NCI-H774 (cell line): Measurements from ENCODE around the gene SPECC1L.
A peak's percentile ranks its signal among the peaks of the same experiment; 100 is the strongest.

Experiments used
- DNase-seq: peaks from one replicate; lab custom pipeline; 2025; lab: John Stamatoyannopoulos, UW

SPECC1L gene

DNA sequence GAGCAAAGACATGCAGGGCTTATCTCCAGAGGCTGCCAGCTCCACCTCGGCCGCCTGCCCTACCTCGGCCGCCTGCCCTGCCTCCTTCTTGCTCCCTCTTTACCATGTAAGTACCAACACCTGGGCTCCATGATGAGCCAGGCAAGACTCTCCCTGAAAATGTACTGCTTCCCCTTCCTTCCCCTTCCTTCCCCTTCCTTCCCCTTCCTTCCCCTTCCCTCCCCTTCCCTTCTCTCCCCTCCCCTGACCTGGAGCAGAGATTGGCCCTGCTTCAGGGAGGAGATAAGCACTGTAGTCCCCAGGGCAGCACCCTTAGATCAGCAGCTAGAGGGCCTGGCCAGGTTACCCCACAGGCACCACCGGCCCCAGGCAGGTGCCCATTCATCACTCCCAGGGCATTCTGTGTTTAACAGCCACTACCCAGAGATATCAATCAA is 131.3 kb downstream of the SPECC1L start:
- no peak for DNase-seq

DNA sequence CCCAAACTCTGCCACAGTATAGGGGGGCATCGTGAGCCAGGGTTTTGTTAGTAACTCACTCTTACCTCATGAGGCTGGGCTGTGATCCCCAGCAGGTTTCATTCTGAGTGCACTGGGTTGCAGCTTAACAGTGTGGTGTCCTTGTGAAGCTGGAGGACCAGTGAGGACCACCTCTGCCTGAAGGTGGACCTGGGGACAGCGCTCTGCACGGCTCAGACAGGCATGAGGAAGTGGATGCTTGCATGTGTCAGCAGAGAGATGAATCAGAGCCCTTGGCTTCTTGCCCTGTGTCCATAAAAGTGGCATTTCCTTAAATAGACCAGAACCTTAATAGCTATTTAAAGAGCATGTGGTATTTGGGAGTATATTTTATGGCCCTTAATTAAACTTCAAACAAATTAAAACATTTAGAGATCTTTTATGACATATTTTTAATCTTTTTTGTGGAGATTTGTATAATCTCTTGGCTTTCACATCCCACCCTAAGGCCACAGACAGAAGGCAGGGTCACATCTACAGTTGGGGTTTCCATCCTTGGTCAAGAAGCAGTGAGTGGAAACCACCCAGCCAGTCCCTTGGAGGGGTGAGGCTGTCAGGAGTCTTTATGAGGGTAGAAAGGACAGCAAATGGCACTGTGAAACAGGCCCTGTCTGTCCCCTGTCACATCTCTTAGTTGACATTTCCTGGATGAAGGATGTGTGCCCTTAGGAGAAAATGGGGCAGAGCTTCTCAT is 132.0 kb downstream of the SPECC1L start:
- peak; percentile 63 for DNase-seq

DNA sequence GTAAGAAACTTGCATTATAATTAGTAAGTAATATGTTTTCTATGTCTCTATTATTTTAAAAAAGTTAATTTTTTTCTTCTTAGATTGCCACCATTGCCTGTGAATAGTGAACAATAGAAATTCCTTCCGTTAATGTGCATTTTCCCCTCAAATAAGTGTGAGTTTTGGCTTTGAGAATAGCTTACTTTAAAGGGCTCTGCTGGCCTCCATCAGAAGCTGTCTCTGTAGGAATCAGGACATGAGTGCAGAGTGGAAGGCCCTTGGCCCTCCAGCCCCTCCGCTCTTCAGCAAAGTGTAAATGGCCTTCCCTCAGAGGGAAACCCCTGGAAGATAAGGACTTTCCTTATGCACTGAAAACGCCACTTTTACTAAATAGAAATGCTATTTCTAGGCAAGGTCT is 132.7 kb downstream of the SPECC1L start:
- no peak for DNase-seq

DNA sequence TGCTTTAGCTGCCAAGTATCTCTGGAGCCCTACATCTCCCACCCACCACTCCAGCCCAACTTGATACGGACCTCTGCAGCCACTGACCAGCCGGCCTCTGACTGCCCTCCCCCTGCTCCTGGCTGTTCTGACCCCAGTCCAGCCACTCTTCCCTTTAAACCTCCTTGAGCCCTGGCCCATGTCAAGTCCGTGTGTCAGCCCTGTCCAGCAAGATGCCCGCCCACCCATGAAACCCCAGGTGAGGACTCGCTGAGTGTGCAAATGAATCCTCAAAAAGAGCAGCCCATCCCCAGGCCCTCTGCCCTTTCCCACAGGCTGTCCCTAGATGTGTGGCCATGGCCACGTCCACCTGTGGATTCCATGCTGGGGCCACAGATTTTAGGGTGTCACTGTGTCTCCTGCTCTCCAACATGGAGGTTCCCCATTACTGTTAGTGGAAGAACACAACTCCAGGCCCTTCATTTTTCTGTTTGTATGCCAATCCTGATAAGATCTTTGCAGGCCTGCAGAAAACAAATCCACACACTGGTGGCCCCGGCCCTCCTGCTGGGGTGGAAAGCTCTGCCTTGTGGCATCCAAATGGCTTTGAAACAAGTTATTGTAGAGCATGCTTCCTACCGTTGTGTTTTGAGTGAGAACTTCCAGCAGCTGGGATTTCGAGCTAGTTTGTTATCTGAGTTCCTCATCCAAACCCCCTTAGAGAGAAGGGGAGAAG is 134.1 kb downstream of the SPECC1L start:
- DNase-seq: no peak

DNA sequence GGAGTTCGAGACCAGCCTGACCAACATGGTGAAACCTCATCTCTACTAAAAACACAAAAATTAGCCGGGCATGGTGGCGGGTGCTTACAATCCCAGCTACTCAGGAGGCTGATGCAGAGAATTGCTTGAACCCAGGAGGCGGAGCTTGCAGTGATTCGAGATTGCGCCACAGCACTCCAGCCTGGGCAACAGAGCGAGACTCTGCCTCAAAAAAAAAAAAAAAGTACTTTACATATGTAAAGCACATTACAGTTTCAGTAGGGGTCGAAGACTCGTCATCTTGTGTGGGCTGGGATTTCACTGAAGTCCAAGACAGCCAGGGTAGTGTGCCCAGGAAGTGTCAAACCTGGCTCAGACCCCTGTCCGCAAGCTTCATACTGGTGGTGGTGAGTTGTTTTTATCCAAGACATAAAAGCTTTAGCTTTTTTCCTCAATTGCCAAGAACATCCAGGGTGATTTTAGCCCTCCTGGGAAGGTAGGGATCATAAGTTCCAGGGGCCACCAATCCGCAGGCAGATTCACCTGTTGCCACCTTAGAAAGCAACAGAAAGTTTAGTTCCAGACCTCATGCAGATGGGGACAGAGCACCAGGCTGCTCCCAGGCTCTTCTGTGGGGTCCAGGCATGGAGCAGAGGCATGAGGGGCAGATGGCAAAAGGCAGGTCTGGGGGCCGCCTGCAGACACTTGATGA is 135.1 kb downstream of the SPECC1L start:
- no peak for DNase-seq

DNA sequence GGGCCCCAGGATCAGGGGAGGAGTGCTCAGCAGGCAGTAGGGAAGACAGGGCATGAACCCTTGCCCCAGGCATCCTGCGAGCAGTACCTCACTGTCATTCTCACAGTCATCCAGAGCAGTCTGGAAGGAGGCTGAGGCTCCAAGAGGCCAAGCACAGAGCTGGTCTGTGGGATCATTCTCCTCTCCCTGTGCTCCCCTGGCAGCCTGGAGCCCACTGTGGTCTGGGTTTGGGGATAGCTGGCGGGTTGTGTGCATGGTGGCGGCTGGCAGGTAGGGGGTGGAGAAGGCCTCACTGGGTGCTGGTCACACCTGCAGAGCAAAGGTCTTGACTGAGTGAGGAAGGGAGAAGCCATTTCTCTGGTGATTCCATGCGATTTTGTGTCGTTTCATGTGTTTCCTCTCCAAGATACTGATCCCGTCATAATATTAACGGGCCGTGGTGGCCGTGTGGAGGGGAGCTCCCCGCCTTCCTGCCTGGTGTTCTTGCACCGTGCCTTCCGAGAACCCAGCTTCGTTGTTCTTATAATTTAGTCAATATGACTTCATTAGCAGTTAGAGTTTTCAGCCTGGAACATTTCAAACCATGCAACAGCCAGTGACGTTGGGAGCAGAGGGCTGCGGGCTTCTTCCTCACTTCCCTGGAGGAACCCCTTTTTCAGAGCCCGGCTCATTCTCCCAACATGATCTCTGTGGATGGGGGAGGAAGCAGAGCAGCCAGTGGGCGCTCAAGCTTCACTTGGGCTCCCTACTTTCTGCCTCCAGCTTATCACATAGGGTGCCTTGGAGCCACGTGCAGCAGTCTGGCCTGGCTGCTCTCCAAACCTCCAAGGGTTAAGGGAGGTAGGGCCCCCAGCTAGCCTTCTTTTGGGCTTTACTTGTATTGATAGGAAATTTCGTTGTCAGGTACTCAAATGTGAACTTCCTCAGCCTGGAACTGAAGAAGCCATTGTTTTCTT is 136.0 kb downstream of the SPECC1L start:
- no peak for DNase-seq

DNA sequence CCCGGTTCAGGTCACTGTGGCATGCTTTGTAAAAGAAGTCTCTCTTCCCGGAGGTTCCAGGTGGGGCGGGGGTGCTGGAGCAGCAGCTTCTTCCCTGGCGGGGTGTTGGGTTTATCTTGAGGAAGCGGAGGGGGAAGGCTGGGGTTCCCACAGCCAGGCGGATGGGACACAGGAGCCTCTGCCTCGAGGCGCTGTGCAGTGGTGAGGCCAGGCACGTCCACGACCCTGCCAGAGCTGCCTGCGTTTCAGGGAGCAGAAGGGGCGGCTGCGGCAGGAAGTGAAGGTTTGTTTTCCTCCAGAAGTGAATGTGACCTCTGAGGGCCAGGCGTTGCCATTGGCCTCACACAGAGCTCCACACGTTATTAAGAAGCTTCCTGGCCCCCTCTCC is 136.6 kb downstream of the SPECC1L start:
- DNase-seq: no peak

DNA sequence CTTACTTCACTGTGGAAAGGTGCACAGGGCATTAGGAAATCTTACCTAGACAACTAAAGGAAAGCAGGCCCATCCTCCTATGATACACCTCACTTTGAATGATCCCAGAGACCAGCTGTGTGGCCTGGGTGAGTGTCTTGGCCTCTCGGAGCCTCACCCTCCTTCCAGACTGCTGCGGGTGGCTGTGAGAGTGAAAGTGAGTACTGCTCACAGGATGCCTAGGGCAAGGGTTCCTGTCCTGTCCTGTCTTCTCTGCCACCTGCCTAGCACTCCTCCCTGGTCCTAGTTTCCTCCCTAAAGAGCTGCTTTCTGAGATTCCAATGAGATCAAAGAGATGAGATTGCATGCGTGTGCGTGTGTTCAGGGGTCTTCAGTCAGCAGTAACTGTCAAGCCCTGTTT is 137.3 kb downstream of the SPECC1L start:
- no peak for DNase-seq

DNA sequence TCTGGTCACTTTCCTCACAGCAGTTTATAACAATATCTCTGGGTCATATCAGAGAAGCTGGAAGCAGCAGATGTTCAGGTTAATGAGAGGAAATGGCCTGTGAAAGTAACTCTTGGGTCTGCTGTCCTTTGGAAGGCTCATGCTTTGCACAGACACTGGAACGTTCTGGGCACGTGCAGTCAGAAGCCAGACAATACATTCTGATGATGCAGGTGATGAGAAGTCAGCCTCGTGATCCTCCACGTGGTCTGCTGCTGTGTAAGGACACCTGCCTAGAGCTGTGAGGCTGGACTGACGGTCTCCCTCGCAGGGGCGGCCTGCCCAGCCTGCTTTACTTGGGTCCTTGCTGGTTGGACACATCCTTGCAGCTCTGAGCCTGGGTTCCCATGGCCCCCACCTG is 138.0 kb downstream of the SPECC1L start:
- no peak for DNase-seq

DNA sequence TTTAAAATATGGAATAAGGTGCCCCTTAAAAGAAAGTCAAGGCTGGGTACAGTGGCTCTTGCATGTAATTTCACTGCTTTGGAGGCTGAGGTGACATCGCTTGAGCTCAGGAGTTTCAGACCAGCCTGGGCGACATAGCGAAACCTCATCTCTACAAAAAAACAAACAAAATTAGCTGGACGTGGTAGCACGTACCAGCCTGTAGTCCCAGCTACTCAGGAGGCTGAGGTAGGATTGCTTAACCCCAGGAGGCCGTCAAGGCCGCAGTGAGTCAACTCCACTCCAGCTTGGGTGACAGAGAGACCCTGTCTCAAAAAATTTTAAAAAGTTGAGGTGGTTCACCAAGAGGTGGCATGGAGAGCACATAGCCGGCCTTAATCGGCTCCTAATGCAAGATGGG is 139.1 kb downstream of the SPECC1L start:
- DNase-seq: no peak

DNA sequence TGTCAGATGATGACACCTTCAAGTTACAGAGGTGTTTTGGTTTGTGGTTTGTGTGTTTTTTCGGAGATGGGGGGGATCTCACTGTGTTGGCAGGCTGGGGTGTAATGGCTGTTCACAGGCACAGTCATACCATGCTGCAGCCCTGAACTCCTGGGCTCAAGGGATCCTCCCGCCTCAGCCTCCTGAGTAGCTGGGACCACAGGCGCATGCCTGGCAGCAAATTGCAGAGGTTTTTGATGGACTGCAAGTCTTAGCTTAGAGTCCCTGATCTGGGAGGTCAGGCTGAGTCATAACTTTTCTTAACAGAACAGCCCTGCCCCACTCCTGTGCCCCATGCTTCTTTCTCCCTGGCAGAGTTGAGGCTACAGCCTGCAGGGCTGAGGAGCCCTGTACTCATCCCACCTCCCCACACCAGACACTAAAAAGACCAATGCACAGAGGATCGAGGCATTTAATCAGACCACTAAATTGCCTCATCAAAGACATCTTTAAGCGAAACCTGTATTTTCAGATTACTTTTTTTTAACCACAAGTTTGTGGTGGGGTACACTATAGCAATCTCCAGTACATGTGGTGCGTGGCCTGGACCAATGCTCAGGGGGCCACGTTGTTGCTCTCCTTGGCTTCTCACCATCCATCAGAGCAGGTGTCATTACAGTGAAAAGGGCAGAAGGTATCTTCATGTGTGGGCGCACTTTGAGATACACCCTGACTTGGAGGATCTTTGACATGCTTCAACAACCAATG is 139.7 kb downstream of the SPECC1L start:
- DNase-seq: no peak

DNA sequence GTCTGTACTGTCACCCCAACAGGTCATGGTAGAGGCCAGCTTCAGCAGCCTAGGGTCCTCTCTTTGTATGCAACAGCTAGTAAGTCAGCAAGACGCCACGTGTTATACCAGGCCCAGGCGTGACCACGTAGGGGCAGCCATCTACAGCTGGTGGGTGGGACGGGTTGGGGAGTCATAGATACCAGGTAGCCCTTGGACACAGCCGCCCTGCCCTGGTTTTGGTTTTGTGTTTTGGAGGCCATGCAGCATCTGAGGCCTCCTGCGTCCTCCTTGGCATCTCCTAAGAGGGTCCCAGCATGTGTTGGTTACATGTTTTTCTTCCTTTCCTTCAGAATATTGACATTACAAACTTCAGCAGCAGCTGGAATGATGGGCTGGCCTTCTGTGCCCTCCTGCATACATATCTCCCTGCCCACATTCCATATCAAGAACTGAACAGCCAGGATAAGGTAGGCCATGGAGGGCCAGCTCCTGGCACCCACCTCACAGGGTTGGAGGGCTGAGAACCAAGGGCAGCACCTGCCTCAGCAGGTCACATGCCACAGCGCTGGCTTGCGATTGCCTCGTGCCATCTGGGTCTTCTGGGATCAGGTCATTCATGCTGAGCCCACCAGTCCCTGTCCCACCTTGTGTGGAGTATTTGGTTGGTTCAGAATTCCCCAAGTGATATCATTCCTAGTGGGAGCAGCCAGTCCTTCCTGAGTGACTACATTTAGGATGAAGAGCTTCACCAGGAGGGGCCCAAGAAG is 140.8 kb downstream of the SPECC1L start:
- DNase-seq: no peak

DNA sequence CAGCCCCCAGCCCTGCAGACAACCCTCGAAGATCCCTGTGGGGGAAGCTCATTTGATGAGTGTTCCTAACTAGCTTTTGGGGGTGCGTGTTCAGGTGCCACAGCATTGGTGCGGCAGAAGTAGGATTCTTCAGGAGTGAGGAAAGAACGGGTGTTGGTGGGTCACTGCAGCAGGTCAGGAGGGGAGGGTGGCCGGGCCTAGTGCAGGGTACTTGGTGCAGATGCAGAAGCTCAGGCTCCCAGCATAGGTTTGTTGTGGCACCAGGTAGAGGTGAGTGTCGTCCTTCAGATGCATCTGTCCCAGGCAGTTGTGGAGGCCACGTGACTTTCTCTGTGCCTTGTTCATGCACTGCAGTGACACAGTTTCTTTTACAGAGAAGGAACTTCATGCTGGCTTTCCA is 141.6 kb downstream of the SPECC1L start:
- no peak for DNase-seq

DNA sequence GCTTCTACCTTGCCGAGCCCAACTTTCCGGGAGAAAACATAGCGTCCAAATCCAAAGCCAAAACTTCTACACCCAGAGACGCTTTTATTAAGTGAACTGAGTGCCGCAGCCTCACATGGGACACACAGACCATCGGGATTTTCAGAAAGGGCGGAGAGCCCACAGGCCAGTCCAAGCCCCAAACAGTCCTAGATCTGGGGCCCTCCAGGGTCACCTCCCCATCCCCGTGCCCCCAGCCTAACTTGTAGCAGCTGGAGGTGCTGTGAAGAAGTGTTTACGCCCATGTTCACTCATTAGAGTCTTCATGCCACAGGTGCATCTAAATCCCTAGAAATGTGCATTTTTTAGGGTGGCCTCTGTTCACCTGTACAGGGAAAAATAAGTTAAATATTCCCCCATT is 142.6 kb downstream of the SPECC1L start:
- no peak for DNase-seq

DNA sequence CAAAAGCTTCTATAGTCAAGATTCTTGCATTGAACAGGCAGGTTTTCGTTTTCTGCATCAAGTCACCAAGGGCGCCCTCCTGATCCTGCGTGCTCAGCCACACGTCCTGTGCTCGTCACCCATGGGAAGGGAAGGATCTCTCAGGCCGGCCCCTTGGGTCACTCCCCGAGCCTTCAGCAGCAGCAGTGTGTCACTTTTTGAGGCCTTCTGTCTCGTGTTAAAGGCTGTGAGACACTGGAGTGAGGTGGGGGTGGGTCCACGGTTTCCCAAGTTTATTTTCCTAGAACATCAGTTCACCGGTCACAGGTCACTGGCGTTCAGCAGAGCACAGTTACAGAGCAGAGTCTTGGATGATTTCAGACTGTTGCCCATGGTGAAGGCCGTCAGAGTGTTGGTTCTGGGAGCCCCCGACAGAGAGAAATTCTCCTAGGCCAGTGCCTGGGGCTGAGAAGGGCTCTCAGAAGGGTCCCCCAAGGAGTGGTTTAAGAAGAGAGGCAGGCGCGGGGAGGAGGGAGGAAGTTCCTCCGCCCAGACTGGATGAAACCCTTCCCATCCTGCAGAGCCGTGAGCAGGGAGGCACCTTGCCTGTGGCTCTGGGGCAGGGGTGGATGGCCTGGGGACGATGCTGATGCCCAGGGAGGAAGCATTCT is 143.2 kb downstream of the SPECC1L start:
- DNase-seq: no peak

DNA sequence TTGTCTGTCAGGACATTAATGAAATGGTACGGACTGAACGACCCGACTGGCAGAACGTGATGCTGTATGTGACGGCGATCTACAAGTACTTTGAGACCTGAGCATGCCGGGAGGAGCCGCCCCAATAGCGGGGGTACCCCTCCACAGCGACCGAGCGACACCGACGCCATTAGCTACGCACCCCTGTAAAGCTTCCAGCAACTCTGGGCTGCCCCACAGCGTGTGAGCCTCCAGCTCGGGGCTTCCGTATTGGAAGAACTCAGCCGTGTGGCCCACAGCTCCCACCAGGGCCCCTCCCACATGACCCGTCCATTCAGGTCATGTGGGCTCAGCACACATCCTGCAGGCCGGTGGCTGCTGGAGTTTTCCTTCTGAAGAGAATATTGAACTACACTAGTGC is 143.9 kb downstream of the SPECC1L start:
- DNase-seq: no peak

DNA sequence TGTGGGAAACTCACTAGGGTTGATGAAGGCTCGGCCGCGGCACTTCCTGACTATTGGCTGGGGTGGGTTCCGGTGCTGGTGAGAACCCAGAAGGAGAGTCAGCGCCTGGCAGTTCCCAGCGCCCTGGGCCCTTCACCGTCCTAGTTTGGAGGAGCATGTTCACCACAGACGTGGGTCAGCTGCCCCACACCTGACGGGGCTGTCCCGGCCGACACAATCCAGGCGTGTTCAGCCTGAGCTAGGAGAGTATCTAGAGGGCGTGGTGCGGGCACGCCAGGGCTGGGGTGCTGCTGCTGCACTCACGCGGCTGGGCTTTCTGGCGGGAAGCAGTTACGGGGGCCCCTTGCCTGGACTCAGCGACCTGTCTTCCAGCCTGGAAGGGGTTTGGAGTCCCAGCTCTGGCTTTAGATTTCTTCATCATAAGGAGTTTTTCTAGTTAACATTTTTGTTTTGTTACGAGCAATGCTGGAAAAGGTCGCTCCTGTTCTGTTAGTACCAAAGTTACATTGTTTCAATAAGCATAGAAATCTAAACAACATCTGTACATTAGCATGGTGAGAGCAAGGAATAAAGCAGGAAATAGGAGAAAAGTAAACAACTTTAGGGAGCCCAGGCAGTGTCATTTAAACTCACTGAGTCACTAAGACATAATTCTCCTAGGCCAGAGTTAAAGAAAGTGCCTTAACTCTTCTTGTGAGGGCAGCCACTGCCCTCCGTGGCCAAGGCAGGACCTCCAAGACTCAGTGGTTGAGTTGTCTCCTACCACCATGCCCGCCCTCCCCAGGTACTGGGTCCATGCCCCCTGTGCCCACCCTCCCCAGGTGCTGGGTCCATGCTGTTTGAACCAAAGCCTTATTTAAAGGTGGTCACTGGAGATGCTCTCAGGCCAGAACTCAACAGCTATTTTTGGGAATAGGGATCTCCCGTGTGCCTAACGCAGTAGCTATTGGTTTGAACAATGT is 144.6 kb downstream of the SPECC1L start:
- DNase-seq: no peak

DNA sequence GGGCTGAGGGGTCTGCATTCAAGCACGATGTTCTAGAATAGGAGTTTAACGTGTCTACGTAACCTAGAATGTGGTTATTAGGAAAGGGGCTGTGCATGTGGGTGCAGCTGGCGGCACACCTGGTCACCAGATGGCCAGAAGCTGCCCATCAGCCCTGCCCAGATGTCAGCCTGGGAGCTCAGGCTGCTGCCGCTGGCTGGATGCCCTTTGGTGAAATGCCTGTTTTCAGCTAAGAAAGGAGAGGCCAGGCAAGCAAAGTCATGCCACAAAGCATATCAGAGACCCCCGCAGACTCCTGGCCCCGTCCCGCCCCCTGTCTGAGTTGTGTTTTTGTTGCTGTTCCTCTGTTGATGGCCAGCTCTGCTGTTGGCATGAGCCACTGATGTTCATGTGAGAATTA is 145.5 kb downstream of the SPECC1L start:
- DNase-seq: no peak

DNA sequence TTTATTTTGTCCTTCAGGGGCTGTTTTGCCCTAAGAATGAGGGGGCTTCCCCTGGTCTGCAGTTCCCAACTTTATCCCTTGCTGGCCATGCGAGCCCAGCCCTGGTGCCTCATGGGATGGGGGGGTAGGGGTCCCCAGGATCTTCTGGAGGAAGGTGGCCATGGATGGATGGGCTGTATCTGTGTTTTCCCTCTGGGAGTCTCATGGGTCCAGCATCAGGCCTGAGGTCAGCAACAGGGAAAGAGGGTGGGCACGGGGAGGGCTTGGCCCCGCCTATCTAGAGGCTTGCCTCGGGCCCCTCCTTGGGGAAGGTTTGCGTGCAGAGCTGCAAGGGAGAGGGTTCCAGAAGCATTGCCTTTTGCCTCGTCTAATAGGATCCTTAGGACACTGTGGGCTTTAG is 146.0 kb downstream of the SPECC1L start:
- DNase-seq: no peak
